Measurements from ENCODE around the gene BOD1. TPM values are rescaled to one million over a fixed set of nuclear protein-coding genes. Genes with fewer than 3 reads are reported as not detected.

The BOD1 gene
- total and polyA plus RNA-seq, 9 of the 15 experiments (the other 6 are each of a cell fraction or from before 2014, with no cell fraction given): 10.1 to 31.6 (median 22.6) TPM

- TF ChIP-seq GABPB1 (CRISPR knock-in tag; IDR thresholded peaks at IDR 0.05) (0 out of 2 replicates have a peak, but pooled peaks have one; percentile 27), SMARCE1 (IDR thresholded peaks at IDR 0.05) (peak; percentile 42; the same call in 1 of the 2 replicates), IFI16 (CRISPR knock-in tag; IDR thresholded peaks at IDR 0.05) (no peak), PTRF (tag; IDR thresholded peaks at IDR 0.05) (no peak), MTA3 (IDR thresholded peaks at IDR 0.05; ENCODE audit: borderline replicate concordance) (no peak; the same call in 1 of the 2 replicates), ZNF184 (CRISPR knock-in tag; IDR thresholded peaks at IDR 0.05) (no peak), EZH2 (IDR thresholded peaks at IDR 0.05; ENCODE audit: borderline replicate concordance, low read depth, low read length) (no peak), NR2C1 (IDR thresholded peaks at IDR 0.05) (no peak), NR2C1 (tag; IDR thresholded peaks at IDR 0.05) (no peak), NR2C2 (CRISPR knock-in tag; IDR thresholded peaks at IDR 0.05) (no peak), NR2C2 (tag; IDR thresholded peaks at IDR 0.05) (peak; percentile 24; the same call in 1 of the 2 replicates), ZBTB8A (IDR thresholded peaks at IDR 0.05; ENCODE audit: partially characterized antibody) (no peak), NFATC3 (IDR thresholded peaks at IDR 0.05) (no peak), ZNF778 (CRISPR knock-in tag; IDR thresholded peaks at IDR 0.05) (no peak), NUFIP1 (IDR thresholded peaks at IDR 0.05; ENCODE audit: partially characterized antibody) (no peak), BCOR (IDR thresholded peaks at IDR 0.05) (no peak), CTBP1 (IDR thresholded peaks at IDR 0.05; ENCODE audit: borderline replicate concordance) (0 out of 2 replicates have a peak, but pooled peaks have one; percentile 19), ZFP91 (CRISPR knock-in tag; IDR thresholded peaks at IDR 0.05) (no peak), ZNF324 (CRISPR knock-in tag; IDR thresholded peaks at IDR 0.05) (no peak), TEAD2 (tag; IDR thresholded peaks at IDR 0.05) (no peak), ZBTB1 (CRISPR knock-in tag; IDR thresholded peaks at IDR 0.05; ENCODE audit: borderline replicate concordance, low read depth) (no peak), RAD51 (IDR thresholded peaks at IDR 0.05; ENCODE audit: borderline replicate concordance, low read depth) (no peak), ZNF785 (CRISPR knock-in tag; IDR thresholded peaks at IDR 0.05) (no peak), NRF1 (conservative IDR thresholded peaks at IDR 0.05 in 1 of 2, IDR thresholded peaks at IDR 0.05 in 1 of 2) (no peak), SMC3 (conservative IDR thresholded peaks at IDR 0.05; ENCODE audit: insufficient read depth, low read depth, low read length) (no peak), ZNF644 (tag; IDR thresholded peaks at IDR 0.05; ENCODE audit: low read depth) (peak; percentile 29; the same call in 1 of the 2 replicates), ZNF124 (CRISPR knock-in tag; IDR thresholded peaks at IDR 0.05) (no peak), ZFP36 (IDR thresholded peaks at IDR 0.05; ENCODE audit: low read depth, low read length, partially characterized antibody) (no peak), HINFP (tag; conservative IDR thresholded peaks at IDR 0.05; ENCODE audit: low read depth) (no peak)
Observed at GRCh38 chr5:173602423-173602822, 14.0 kb downstream of the BOD1 start (continued).

All from K562 (cell line).